Lower leg skin (tissue), 3 donors: Measurements from ENCODE around the gene SERPIND1.

Source experiments
- POLR2A ChIP-seq, 2 donors: fragments of 450-650 bp; IDR thresholded peaks; one replicate each; pipeline ENCODE4 v1.6.1; 2016 to 2017; ENCODE audit warnings: antibody characterized with exemption in 2 of 2, mild to moderate bottlenecking in 1 of 2, moderate library complexity in 1 of 2
- TF ChIP-seq, protein P1 (sequence below), 3 donors: fragments of 450-650 bp; IDR thresholded peaks; one replicate each; pipeline ENCODE4 v1.5.1; 2016; ENCODE audit warnings: antibody characterized with exemption in 3 of 3, mild to moderate bottlenecking in 3 of 3, moderate library complexity in 2 of 3

DNA sequence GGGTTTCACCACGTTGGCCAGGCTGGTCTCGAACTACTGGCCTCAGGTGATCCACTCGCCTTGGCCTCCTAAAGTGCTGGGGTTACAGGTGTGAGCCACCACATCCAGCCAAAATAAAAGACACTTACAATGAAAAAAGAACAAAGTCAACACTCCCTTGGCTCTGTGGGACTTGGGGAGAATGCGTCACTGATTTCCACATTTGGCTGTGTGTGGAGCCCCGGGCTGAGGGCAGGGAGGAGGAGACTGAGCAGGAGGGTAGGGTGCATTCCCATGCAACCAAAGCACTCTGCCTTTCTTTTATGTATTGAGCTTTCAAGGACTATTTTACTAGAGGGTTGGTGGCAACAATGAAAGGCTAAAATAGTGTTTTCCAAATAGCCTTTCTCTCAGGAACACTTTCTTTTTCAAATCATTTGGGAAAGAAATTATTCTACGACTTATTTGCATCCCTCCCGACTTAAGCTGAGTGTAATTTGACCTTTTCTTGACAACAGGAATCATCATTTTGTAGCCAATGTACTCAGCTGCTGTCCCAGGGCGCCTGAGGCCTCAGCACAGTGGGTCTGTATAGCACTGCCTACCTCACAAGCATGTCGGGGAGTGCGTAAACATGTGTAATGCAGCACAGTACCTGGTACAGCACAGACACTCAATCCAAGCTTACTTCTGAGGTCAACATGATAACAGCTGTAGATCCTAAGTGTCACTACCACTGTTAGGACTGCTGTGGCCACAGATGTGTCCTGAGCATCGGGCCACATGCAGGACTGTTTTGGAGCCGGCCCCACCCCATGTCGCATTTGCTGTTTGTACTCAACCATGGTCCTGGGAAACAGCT lies 10.1 kb upstream of the SERPIND1 start:
- TF ChIP-seq, protein P1, sequence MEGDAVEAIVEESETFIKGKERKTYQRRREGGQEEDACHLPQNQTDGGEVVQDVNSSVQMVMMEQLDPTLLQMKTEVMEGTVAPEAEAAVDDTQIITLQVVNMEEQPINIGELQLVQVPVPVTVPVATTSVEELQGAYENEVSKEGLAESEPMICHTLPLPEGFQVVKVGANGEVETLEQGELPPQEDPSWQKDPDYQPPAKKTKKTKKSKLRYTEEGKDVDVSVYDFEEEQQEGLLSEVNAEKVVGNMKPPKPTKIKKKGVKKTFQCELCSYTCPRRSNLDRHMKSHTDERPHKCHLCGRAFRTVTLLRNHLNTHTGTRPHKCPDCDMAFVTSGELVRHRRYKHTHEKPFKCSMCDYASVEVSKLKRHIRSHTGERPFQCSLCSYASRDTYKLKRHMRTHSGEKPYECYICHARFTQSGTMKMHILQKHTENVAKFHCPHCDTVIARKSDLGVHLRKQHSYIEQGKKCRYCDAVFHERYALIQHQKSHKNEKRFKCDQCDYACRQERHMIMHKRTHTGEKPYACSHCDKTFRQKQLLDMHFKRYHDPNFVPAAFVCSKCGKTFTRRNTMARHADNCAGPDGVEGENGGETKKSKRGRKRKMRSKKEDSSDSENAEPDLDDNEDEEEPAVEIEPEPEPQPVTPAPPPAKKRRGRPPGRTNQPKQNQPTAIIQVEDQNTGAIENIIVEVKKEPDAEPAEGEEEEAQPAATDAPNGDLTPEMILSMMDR (IDR thresholded peaks at IDR 0.05), result no peak
- TF ChIP-seq POLR2A (IDR thresholded peaks at IDR 0.05), result no peak
